NCI-H774 (cell line): Measurements from ENCODE around the gene SESN1.
"Not testable (repeated sequence)": the region's sequence is repeated elsewhere in the genome, so short reads cannot be mapped to it uniquely, and the experiment has no call there.

Experiments
- DNase-seq: peaks from one replicate; lab custom pipeline; 2025; lab: John Stamatoyannopoulos, UW

The SESN1 gene

GRCh38 chr6:109095036-109095834 is 589 bp upstream of the SESN1 start, which contains the start of gene CEP57L1:
TSS of gene CEP57L1 (plus strand) at chr6:109095507. CDS start at chr6:109145222, 49,715 bp downstream.
- DNase-seq = peak; percentile 100

- no peak for DNase-seq
Measured at GRCh38 chr6:109093732-109094415, 772 bp downstream of the SESN1 start.

GRCh38 chr6:109092074-109092473 is 2.6 kb downstream of the SESN1 start:
- DNase-seq = no peak

GRCh38 chr6:109091314-109092024 is 3.2 kb downstream of the SESN1 start:
- no peak for DNase-seq

- DNase-seq = peak; percentile 36
Measured at GRCh38 chr6:109088995-109089394, 5.7 kb downstream of the SESN1 start.

- DNase-seq = no peak
Measured at GRCh38 chr6:109087661-109088264, 6.9 kb downstream of the SESN1 start.

DNA sequence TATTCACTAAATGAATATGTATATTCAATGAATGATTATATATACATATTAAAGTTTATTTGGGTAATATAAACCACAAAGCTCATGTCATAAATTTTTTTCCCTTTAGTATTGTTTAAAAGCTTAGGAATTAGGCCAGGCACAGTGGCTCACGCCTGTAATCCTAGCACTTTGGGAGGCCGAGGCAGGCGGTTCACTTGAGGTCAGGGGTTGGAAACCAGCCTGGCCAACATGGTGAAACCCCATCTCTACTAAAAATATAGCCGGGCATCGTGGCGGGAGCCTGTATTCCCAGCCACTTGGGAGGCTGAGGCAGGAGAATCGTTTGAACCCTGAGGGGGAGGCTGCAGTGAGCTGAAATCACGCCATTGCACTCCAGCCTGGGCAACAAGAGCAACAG is 10.5 kb downstream of the SESN1 start:
- not testable (repeated sequence) for DNase-seq

- DNase-seq = no peak
Measured at GRCh38 chr6:109083657-109084056, 11.0 kb downstream of the SESN1 start.

- DNase-seq = no peak
Measured at GRCh38 chr6:109082188-109082577, 12.5 kb downstream of the SESN1 start.

DNA sequence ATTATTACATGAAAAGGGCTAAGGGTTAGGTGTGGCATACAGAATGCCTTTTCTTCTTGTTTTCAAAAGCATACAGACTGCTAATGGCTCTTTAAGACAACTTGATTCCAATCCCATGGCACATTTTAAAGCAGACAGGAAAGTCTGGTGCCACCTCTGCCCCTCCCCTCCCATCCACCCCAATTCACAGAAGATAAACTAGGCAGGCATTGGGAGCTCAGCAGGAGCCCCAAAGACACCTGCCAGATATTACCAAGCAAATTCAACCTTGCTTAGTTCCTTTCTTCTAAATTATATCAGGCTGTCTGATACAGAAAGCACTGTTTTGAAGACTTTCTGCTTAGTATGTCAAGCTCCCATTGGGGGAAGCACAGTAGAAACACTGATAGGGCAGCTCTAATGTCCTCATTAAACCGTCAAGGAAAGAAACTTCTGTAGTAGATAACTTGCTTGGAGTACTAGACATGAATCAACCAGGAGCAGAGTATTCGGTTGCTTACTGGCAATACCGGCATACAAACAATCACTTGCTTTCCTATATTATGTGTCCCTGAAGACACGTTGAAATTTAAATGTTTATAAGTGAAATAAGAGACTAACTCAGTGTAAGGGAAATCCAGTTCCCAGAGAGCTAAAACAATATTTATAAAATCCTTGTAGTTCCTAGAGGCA is 13.0 kb downstream of the SESN1 start:
- DNase-seq = no peak

- DNase-seq = no peak
Measured at GRCh38 chr6:109081026-109081425, 13.6 kb downstream of the SESN1 start.

GRCh38 chr6:109079981-109080380 is 14.7 kb downstream of the SESN1 start:
- DNase-seq = no peak

DNA sequence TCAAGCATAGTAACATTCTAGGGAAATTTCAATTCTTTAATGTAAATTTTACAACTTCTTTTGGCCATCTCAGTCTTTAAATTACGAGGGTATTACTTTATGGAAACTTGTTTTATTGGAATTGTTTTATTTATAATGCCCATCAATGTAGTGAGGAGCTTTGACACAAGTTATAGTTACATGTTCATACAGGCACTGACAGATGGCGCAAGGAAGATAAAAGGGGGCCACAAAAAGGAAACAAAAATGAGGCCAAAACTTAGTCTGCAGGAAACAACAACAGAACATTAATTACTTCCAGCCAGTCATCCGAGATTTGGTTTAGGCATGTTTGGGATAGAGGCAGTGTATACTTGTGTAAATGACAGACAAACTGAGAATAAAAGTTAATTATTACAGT is 18.3 kb downstream of the SESN1 start:
- DNase-seq = no peak

DNA sequence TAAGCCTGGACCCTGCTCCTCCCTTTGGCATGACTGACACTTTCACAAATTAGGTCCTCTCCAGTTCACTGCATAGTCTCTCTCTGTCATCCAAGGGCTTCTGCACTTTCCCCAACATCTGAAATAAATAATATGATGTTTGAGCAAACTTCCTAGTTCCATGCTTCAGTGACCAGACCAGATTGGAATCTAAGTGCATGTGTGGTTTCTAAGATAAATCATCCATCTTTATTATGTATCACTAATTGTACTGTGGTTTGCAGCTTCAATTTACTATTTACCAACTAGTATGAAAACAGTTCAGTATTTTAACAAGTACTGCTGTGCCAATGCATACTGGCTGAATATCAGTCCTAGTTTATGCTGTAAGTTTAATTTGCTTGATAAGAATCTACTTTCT is 18.7 kb downstream of the SESN1 start:
- no peak for DNase-seq

DNA sequence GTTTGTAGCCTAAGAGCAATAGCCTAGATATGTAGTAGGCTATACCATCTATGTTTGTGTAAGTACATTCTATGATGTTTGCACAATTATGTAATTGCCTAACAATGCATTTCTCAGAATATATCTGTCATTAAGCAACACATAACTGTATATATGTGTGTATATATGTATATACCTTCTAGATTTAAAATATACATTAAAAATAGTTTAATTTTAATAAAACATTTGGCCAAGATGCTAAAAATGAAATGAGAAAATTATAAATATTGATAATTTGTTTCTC is 20.6 kb downstream of the SESN1 start:
- no peak for DNase-seq

GRCh38 chr6:109073344-109074132 is 21.1 kb downstream of the SESN1 start:
- DNase-seq = peak; percentile 87

DNA sequence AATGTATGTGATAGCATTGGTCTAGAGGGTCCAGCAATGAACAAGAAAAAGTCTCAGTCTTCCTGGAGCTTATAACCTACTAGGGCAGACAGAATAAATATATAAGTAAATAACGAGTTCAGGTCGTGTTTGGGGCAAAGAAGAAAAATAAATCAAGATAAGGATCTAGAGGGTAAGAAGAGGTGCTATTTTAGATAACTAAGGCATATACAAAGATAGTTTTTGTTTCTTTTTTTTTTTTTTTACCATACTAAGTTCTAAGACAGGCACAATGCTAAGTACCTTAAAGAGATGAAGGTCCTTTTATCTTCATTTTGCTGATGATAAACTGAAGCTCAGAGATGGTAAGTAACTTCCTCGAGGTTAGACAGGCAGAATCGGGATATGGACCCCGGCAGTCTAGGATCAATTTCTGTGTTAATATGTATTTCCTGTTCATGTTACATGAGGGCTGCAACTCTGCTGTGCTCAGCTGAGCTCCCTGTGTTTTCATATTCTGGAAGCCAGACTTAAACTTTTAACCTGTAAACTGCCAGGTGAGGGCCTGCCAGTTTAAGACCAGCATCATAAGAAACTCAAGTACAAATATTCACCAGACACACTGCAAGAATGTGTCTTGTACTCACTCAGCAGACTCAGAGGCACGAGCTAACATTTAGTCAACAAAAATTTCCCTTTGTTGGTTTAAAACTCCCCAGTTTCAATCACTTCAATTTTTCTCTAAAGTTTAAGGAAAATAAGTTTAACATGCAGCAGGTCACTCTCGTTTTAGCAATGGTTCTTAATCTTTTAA is 23.3 kb downstream of the SESN1 start:
- DNase-seq = no peak

DNA sequence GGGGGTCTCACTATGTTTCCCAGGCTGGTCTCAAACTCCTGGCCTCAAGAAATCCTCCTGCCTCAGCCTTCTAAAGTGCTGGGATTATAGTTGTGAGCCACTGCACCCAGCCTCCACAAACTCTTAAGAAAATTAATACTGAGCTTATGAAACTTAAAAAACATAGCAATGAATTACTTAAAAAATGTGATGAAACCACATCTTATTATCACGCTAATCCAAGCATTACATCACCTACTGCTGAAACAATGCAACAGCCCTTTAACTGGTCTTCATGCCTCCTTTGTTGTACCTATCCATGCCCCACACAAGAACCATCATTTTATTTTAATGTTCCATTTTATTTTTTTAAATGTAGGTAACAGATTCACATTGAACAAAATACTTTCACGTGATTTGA is 24.9 kb downstream of the SESN1 start:
- DNase-seq = no peak

GRCh38 chr6:109062767-109063352 is 31.8 kb downstream of the SESN1 start:
- DNase-seq = no peak

- no peak for DNase-seq
Measured at GRCh38 chr6:109062216-109062615, 32.4 kb downstream of the SESN1 start.
